Measurements from ENCODE around the gene ABTB2.

GRCh38 chr11:34356913-34357700 lies 703 bp downstream of the ABTB2 start:
- TF ChIP-seq CTCF (IDR thresholded peaks at IDR 0.05) (no peak), TAF1 (IDR thresholded peaks at IDR 0.05; ENCODE audit: borderline replicate concordance, low read depth, low read length) (no peak)

Data from SK-N-SH (cell line).